ENCODE results near the gene TEX101. TPM values are rescaled to one million over a fixed set of nuclear protein-coding genes. Genes with fewer than 3 reads are reported as not detected.
"Not testable (repeated sequence)": the region's sequence is repeated elsewhere in the genome, so short reads cannot be mapped to it uniquely, and the experiment has no call there.

TEX101 gene
- total RNA-seq, 2 donors from 2014 or later: 26.0 TPM; not detected in 1

GRCh38 chr19:43372462-43372861 is 42.2 kb upstream of the TEX101 start:
- Histone ChIP-seq H3K27ac (no peak overlapping the region), H3K27me3 (replicated peaks; ENCODE audit: insufficient read depth) (no peaks in the 10 kb centered on the region), H3K36me3 (no peaks in the 10 kb centered on the region), H3K9me3 (no peaks in the 10 kb centered on the region), H3K4me1 (replicated peaks) (no peaks in the 10 kb centered on the region), H3K4me3 (no peak overlapping the region)
- intact Hi-C loops (cut with DNase I): no loop called here
- TF ChIP-seq POLR2AphosphoS5 (IDR thresholded peaks at IDR 0.05): no peak
- TF ChIP-seq CTCF (IDR thresholded peaks at IDR 0.05): no peak
- no peak for TF ChIP-seq POLR2A (IDR thresholded peaks at IDR 0.05)
- 87% methylated on average over 7 of the region's 7 CpGs for WGBS
- DNase-seq (ENCODE audit: low spot score): no peak

- WGBS: no CpG with 5 or more reads among the region's 3 CpGs
- intact Hi-C loops (cut with DNase I): not testable (repeated sequence)
These were observed 37.1 kb upstream of the TEX101 start for GRCh38 chr19:43377624-43378023.

GRCh38 chr19:43380008-43380407 is 34.7 kb upstream of the TEX101 start:
- DNase-seq (ENCODE audit: low spot score): no peak
- peak overlapping the region in 1 of 2 donors; percentile 32 for H3K4me3 ChIP-seq
- peak overlapping the region in 1 of 2 donors; percentile 64 for H3K27ac ChIP-seq
- intact Hi-C loops (cut with DNase I): no loop called here
- no peak for TF ChIP-seq CTCF (IDR thresholded peaks at IDR 0.05)
- no peak for TF ChIP-seq POLR2AphosphoS5 (IDR thresholded peaks at IDR 0.05)
- H3K36me3 ChIP-seq: no peaks in the 10 kb centered on the region
- WGBS: 27% methylated on average over 14 of the region's 14 CpGs
- no peaks in the 10 kb centered on the region for H3K9me3 ChIP-seq
- no peaks in the 10 kb centered on the region for H3K27me3 ChIP-seq (replicated peaks; ENCODE audit: insufficient read depth)
- no peaks in the 10 kb centered on the region for H3K4me1 ChIP-seq (replicated peaks)

More at GRCh38 chr19:43377624-43378023, 37.1 kb upstream of the TEX101 start:
- not testable (repeated sequence) for H3K27ac ChIP-seq; H3K36me3 ChIP-seq; H3K9me3 ChIP-seq; H3K4me1 ChIP-seq (replicated peaks); H3K4me3 ChIP-seq; DNase-seq (ENCODE audit: low spot score); H3K27me3 ChIP-seq (replicated peaks; ENCODE audit: insufficient read depth)

GRCh38 chr19:43380771-43381386 is 33.8 kb upstream of the TEX101 start:
- Histone ChIP-seq H3K9me3 (no peaks in the 10 kb centered on the region), H3K4me1 (replicated peaks) (no peaks in the 10 kb centered on the region), H3K36me3 (no peaks in the 10 kb centered on the region), H3K4me3 (peak overlapping the region in 1 of 2 donors; percentile 32), H3K27ac (peak overlapping the region in 1 of 2 donors; percentile 64), H3K27me3 (replicated peaks; ENCODE audit: insufficient read depth) (no peaks in the 10 kb centered on the region)
- peak; percentile 70 for TF ChIP-seq POLR2AphosphoS5 (IDR thresholded peaks at IDR 0.05)
- TF ChIP-seq POLR2A (IDR thresholded peaks at IDR 0.05): no peak
- intact Hi-C loops (cut with DNase I): no loop called here
- DNase-seq (ENCODE audit: low spot score): peak; percentile 40
- 49% methylated on average over 4 of the region's 4 CpGs for WGBS

GRCh38 chr19:43382586-43383216 is 32.0 kb upstream of the TEX101 start:
- H3K4me3 ChIP-seq; intact Hi-C loops (cut with DNase I); H3K4me1 ChIP-seq (replicated peaks); H3K27ac ChIP-seq; H3K36me3 ChIP-seq; H3K27me3 ChIP-seq (replicated peaks; ENCODE audit: insufficient read depth); H3K9me3 ChIP-seq; DNase-seq (ENCODE audit: low spot score): not testable (repeated sequence)
- WGBS: 80% methylated on average over 12 of the region's 12 CpGs

- H3K36me3 ChIP-seq; H3K27me3 ChIP-seq (replicated peaks; ENCODE audit: insufficient read depth); H3K27ac ChIP-seq; H3K4me1 ChIP-seq (replicated peaks); DNase-seq (ENCODE audit: low spot score); H3K4me3 ChIP-seq; intact Hi-C loops (cut with DNase I); H3K9me3 ChIP-seq: not testable (repeated sequence)
- 88% methylated on average over 7 of the region's 7 CpGs for WGBS
These were observed 31.4 kb upstream of the TEX101 start for GRCh38 chr19:43383254-43383653.

- DNase-seq (ENCODE audit: low spot score); H3K27me3 ChIP-seq (replicated peaks; ENCODE audit: insufficient read depth); intact Hi-C loops (cut with DNase I); H3K36me3 ChIP-seq; H3K4me3 ChIP-seq; H3K27ac ChIP-seq; H3K4me1 ChIP-seq (replicated peaks); H3K9me3 ChIP-seq: not testable (repeated sequence)
- 66% methylated on average over 3 of the region's 3 CpGs for WGBS
These were observed 30.9 kb upstream of the TEX101 start for GRCh38 chr19:43383759-43384158.

GRCh38 chr19:43390903-43391551 is 23.7 kb upstream of the TEX101 start:
- H3K27me3 ChIP-seq (replicated peaks; ENCODE audit: insufficient read depth); H3K9me3 ChIP-seq; intact Hi-C loops (cut with DNase I); H3K4me1 ChIP-seq (replicated peaks); H3K4me3 ChIP-seq; DNase-seq (ENCODE audit: low spot score); H3K27ac ChIP-seq; H3K36me3 ChIP-seq: not testable (repeated sequence)
- 65% methylated on average over 11 of the region's 11 CpGs for WGBS

GRCh38 chr19:43391552-43391935 is 23.1 kb upstream of the TEX101 start:
- intact Hi-C loops (cut with DNase I); H3K36me3 ChIP-seq; H3K4me3 ChIP-seq; H3K9me3 ChIP-seq; H3K4me1 ChIP-seq (replicated peaks); H3K27me3 ChIP-seq (replicated peaks; ENCODE audit: insufficient read depth); H3K27ac ChIP-seq; DNase-seq (ENCODE audit: low spot score): not testable (repeated sequence)
- WGBS: 55% methylated on average over 6 of the region's 6 CpGs

- H3K36me3 ChIP-seq; H3K4me3 ChIP-seq; intact Hi-C loops (cut with DNase I); H3K27me3 ChIP-seq (replicated peaks; ENCODE audit: insufficient read depth); H3K27ac ChIP-seq; H3K4me1 ChIP-seq (replicated peaks); H3K9me3 ChIP-seq; DNase-seq (ENCODE audit: low spot score): not testable (repeated sequence)
- WGBS: 33% methylated on average over 1 of the region's 3 CpGs
These were observed 21.2 kb upstream of the TEX101 start for GRCh38 chr19:43393501-43393900.
